Measurements from ENCODE around the gene PTPRT.

PTPRT gene

DNA sequence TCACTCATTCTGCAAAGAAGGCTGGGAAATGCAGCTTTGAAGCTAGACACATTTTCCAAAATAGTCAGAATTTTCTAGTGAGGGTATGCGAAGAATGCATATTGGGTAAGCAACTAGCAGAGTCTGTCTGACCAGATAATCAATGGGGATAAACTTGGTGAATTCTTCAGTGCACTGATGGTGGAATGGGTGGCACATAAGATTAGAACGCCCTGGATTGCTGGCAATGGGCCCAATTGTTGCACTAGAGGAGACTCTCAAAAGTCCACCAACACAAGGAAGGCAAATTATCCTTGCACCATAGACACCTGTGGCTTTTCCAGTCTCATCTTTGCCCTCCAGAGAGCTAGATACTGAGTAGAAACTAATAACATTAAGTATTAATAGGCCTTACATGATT lies 167.6 kb downstream of the PTPRT start:
- no peak for DNase-seq (ENCODE audit: low read depth)
- Histone ChIP-seq H3K27me3 (replicated peaks; ENCODE audit: control insufficient read depth, insufficient read depth, low read length) (peaks cover 5% of the 10 kb centered on the region), H3K9me3 (ENCODE audit: control insufficient read depth, low read length) (no peaks in the 10 kb centered on the region), H3K36me3 (ENCODE audit: control insufficient read depth, insufficient read depth, low read length, severe bottlenecking) (no peaks in the 10 kb centered on the region), H3K9ac (ENCODE audit: low read length) (no peak overlapping the region), H3K4me1 (ENCODE audit: control insufficient read depth, insufficient read depth, low read length) (no peaks in the 10 kb centered on the region), H3K4me3 (ENCODE audit: low read length) (no peak overlapping the region)

DNA sequence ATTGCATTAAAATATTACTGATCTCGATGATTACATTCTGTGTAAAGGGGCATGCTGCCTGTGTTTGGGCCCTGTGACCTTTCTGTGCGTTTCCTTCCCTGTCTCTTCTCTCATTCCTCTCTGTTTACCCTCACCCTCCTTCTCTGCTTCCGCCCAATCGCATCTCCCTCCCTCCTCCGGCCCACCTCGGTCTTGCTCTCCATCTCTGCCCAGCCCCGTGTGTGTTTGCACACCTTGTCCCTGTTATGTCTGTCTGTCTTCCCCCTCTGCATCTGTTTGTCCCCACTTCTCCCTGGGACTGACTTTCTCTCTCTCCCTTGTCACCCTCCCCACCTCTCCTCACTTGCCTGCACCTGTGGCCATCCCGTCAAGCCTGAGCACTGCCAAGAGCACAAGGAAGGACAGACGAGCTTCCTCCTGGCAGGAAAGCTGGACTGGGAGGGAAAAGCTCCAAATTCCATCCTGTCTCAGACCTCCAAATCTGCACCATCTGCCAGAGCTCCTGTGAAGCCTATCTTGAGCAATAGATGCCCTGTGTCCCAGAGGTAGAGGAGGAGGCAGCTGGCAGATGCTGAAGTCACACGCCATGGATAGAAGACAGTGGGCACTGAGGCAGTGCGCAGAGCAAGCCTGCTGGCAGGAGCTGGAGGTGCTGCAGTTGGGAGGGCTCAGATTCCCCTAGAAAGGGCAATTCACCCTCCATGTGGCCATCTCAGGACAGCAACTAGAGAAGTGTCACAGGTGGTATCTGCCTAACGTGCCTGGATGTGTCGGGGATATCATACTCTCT lies 172.3 kb downstream of the PTPRT start:
- no peak for DNase-seq (ENCODE audit: low read depth)
- Histone ChIP-seq H3K27me3 (replicated peaks; ENCODE audit: control insufficient read depth, insufficient read depth, low read length) (peaks cover 5% of the 10 kb centered on the region), H3K4me3 (ENCODE audit: low read length) (no peak overlapping the region), H3K9ac (ENCODE audit: low read length) (no peak overlapping the region), H3K9me3 (ENCODE audit: control insufficient read depth, low read length) (no peaks in the 10 kb centered on the region), H3K36me3 (ENCODE audit: control insufficient read depth, insufficient read depth, low read length, severe bottlenecking) (no peaks in the 10 kb centered on the region), H3K4me1 (ENCODE audit: control insufficient read depth, insufficient read depth, low read length) (no peaks in the 10 kb centered on the region)

DNA sequence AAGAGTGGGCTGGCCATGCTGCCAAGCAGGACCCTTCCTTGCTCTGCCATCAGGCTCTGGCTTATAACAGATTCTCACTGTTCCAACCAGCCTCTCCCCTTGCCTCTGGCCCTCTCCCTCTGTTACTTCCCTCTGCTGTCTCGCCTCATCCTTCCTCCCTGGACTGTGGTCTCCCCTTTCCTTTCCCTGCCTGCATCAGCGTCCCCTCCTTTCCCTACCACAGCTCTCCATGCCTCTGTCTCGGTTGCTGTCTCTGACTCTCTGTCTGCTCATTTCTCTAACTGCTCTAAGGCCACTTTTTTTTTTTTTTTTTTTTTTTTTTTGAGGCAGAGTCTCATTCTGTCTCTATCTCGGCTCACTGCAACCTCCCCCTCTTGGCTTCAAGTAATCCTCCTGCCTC lies 173.4 kb downstream of the PTPRT start:
- Histone ChIP-seq H3K27me3 (replicated peaks; ENCODE audit: control insufficient read depth, insufficient read depth, low read length) (peaks cover 5% of the 10 kb centered on the region), H3K36me3 (ENCODE audit: control insufficient read depth, insufficient read depth, low read length, severe bottlenecking) (no peaks in the 10 kb centered on the region), H3K9me3 (ENCODE audit: control insufficient read depth, low read length) (no peaks in the 10 kb centered on the region), H3K9ac (ENCODE audit: low read length) (no peak overlapping the region), H3K4me3 (ENCODE audit: low read length) (no peak overlapping the region), H3K4me1 (ENCODE audit: control insufficient read depth, insufficient read depth, low read length) (no peaks in the 10 kb centered on the region)
- DNase-seq (ENCODE audit: low read depth): no peak

DNA sequence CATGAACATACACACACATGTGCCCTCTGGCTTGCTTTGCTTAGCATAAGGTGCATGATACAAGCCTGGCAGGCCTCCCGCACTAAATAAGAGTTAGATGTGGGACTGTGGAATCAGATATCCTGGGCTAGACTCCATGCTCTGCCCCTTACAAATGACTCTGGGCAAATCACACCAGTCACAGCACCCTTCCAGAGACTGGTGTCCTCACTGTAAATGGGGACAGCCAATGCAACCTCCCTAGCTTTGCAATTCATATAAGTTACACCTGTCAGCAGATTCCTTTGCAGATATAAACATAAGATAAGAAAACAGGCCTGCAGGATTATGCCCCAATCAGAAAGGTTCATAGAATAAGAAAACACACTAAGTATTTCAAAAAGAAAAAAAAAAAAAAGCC lies 174.1 kb downstream of the PTPRT start:
- H3K4me3 ChIP-seq (ENCODE audit: low read length): no peak overlapping the region
- H3K9ac ChIP-seq (ENCODE audit: low read length): no peak overlapping the region
- peaks cover 5% of the 10 kb centered on the region for H3K27me3 ChIP-seq (replicated peaks; ENCODE audit: control insufficient read depth, insufficient read depth, low read length)
- H3K4me1 ChIP-seq (ENCODE audit: control insufficient read depth, insufficient read depth, low read length): no peaks in the 10 kb centered on the region
- DNase-seq (ENCODE audit: low read depth): no peak
- H3K36me3 ChIP-seq (ENCODE audit: control insufficient read depth, insufficient read depth, low read length, severe bottlenecking): no peaks in the 10 kb centered on the region
- H3K9me3 ChIP-seq (ENCODE audit: control insufficient read depth, low read length): no peaks in the 10 kb centered on the region

DNA sequence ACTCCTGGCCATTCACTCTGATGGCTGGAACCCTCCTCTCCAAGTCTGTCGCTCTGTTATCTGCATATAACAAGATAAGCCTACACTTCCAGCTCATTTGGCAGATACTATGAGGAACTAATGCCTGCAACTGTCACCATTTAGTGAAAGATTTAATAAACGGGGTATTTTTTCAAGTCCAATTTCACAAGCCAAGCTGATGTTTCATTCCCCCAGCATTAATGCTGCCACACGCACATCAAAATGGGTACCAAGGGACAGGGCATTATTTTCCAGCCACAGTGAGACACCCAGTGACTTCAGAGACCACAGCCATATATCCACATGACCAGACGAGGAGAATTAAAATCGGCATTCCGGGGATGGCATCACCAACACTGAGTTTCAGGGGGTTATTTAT lies 175.5 kb downstream of the PTPRT start:
- H3K4me3 ChIP-seq (ENCODE audit: low read length): no peak overlapping the region
- DNase-seq (ENCODE audit: low read depth): no peak
- peaks cover 5% of the 10 kb centered on the region for H3K27me3 ChIP-seq (replicated peaks; ENCODE audit: control insufficient read depth, insufficient read depth, low read length)
- H3K9me3 ChIP-seq (ENCODE audit: control insufficient read depth, low read length): no peaks in the 10 kb centered on the region
- no peaks in the 10 kb centered on the region for H3K36me3 ChIP-seq (ENCODE audit: control insufficient read depth, insufficient read depth, low read length, severe bottlenecking)
- H3K4me1 ChIP-seq (ENCODE audit: control insufficient read depth, insufficient read depth, low read length): no peaks in the 10 kb centered on the region
- H3K9ac ChIP-seq (ENCODE audit: low read length): no peak overlapping the region

DNA sequence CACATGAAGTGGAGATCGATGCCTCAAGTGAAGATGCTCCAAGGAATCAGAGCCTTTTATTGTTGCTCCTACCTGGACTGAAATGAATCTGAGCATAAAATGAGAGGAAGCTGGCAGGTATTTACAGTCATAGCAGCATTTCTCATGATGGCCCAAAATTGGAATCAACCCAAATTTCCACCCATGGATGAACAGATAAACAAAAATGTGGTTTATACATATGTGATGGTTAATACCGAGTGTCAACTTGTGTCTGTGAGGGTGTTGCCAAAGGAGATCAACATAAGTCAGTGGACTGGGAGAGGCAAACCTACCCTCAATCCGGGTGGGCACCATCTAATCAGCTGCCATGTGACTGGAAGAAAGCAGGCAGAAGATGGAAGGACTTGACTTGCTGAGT lies 178.2 kb downstream of the PTPRT start:
- H3K4me1 ChIP-seq (ENCODE audit: control insufficient read depth, insufficient read depth, low read length): no peaks in the 10 kb centered on the region
- no peaks in the 10 kb centered on the region for H3K27me3 ChIP-seq (replicated peaks; ENCODE audit: control insufficient read depth, insufficient read depth, low read length)
- H3K36me3 ChIP-seq (ENCODE audit: control insufficient read depth, insufficient read depth, low read length, severe bottlenecking): no peaks in the 10 kb centered on the region
- no peak overlapping the region for H3K4me3 ChIP-seq (ENCODE audit: low read length)
- DNase-seq (ENCODE audit: low read depth): no peak
- no peaks in the 10 kb centered on the region for H3K9me3 ChIP-seq (ENCODE audit: control insufficient read depth, low read length)
- no peak overlapping the region for H3K9ac ChIP-seq (ENCODE audit: low read length)

DNA sequence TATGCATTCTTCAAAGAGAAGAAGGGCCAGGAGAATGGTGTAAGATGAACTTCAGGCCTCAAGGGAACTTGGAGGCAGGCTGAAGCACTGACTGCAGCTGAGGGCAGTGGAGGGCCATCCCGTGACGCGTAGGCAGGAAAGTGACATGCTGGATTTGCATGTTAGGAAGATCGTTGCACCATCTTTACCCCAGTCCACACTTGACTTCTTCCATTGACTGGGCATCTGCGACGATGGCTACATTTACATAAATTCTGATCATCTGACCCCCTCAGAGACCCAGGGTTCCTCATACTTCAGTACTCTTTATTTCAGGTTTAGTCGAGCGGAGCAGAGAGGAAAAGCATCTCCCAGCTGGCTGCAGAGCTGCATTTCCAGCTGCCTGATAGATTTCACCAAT lies 180.2 kb downstream of the PTPRT start:
- Histone ChIP-seq H3K9ac (ENCODE audit: low read length) (no peak overlapping the region), H3K27me3 (replicated peaks; ENCODE audit: control insufficient read depth, insufficient read depth, low read length) (no peaks in the 10 kb centered on the region), H3K4me1 (ENCODE audit: control insufficient read depth, insufficient read depth, low read length) (no peaks in the 10 kb centered on the region), H3K4me3 (ENCODE audit: low read length) (no peak overlapping the region), H3K9me3 (ENCODE audit: control insufficient read depth, low read length) (no peaks in the 10 kb centered on the region), H3K36me3 (ENCODE audit: control insufficient read depth, insufficient read depth, low read length, severe bottlenecking) (no peaks in the 10 kb centered on the region)
- DNase-seq (ENCODE audit: low read depth): no peak

DNA sequence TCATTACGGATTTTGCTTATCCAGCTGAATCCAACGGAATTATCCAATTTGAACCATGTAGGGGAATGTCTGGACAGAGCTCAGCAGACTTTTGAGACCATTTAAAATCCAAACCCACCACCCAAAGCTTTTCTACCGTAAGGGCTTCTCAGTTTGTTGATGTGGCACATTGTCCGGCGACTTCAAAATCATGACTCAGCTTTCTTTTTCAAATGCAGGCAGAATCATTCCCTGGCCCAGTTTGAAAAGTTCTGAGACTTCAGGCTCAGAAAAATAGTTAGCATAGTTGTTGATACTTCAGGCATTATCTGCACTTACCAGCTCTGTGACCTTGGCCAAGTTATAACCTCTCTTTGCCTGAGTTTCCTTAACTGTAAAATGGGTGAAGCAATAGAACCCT lies 182.2 kb downstream of the PTPRT start:
- no peak overlapping the region for H3K4me3 ChIP-seq (ENCODE audit: low read length)
- DNase-seq (ENCODE audit: low read depth): no peak
- no peak overlapping the region for H3K9ac ChIP-seq (ENCODE audit: low read length)
- H3K36me3 ChIP-seq (ENCODE audit: control insufficient read depth, insufficient read depth, low read length, severe bottlenecking): no peaks in the 10 kb centered on the region
- no peaks in the 10 kb centered on the region for H3K27me3 ChIP-seq (replicated peaks; ENCODE audit: control insufficient read depth, insufficient read depth, low read length)
- H3K9me3 ChIP-seq (ENCODE audit: control insufficient read depth, low read length): no peaks in the 10 kb centered on the region
- no peaks in the 10 kb centered on the region for H3K4me1 ChIP-seq (ENCODE audit: control insufficient read depth, insufficient read depth, low read length)

DNA sequence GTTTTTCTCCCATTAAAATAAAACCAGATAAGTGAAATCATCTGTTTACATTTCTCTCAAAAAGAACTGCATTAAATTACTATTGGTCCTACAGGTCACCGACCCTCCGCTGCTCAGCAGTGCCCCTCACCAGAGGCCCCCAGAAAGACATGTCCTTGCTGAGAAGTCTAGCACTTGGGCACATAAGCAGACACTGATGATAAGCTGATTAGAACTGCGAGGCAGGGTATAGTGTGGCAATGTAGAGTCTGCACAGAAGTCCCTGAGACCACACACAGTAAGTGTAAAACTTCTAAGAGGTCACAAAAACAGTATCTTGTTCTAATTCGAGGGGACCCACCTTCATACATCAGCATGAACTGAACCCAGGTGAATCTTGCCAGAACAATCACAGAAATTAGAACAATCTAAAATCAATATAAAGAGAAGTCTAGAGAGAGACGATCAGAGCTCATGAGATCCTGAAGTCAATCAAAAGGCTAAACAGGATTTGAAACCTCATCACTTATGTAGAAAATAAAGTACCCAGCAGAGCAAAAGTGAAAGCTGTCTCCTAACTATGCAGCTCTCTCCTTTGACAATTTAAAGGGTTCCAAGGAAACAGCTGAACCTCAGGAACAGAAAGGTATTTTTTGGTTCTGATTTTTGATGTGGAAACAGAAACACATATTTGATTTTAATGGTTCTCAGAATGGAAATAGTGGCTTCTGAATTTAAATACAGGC lies 182.9 kb downstream of the PTPRT start:
- Histone ChIP-seq H3K9me3 (ENCODE audit: control insufficient read depth, low read length) (no peaks in the 10 kb centered on the region), H3K27me3 (replicated peaks; ENCODE audit: control insufficient read depth, insufficient read depth, low read length) (no peaks in the 10 kb centered on the region), H3K9ac (ENCODE audit: low read length) (no peak overlapping the region), H3K4me1 (ENCODE audit: control insufficient read depth, insufficient read depth, low read length) (no peaks in the 10 kb centered on the region), H3K36me3 (ENCODE audit: control insufficient read depth, insufficient read depth, low read length, severe bottlenecking) (no peaks in the 10 kb centered on the region), H3K4me3 (ENCODE audit: low read length) (no peak overlapping the region)
- no peak for DNase-seq (ENCODE audit: low read depth)

DNA sequence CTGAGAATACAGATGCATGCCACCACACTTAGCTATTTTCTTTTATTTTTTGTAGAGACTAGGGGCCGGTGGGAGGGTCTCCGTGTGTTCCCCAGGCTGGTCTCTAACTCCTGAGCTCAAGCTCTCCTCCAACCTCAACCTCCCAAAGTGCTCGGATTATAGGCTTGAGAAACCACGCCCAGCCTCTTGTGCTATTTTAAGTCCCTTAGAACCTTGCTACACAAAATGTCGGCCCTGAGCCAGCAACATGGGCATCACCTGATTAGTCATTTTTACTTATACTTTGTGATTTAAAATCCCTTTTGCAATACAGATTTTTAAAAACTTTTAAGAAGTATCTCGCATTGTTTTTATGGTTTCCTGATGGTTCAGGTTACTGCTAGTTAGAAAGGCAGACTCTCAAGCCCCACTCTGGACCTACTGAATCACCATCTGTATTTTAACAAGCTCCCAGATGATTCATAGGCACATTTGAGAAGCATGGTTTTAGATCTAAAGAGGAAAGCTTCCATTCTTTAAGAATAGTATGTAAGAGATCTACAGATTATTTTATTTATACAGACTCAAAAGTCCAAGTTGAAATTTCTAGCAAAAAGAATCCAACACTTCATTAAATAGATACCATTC lies 186.3 kb downstream of the PTPRT start:
- no peak for DNase-seq (ENCODE audit: low read depth)

DNA sequence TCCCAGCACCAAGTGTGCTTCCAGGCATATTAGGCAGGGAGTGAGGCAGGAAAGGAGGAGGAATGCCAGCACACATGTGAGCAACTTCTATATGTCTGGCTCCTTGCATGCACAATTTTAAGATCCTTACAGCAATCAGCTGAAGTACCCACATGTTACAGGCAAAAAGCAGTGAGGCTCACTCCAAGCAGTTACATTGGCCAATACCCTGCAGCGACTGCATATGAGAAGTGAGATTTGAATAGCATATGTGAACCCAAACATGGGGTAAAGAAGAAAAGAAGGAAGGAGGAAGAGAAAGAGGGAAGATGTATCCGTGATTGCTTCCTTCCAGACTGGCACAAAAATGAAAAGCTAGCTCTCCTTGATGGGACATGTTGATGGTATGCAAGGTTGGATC lies 193.6 kb downstream of the PTPRT start:
- Histone ChIP-seq H3K4me3 (ENCODE audit: low read length) (no peak overlapping the region), H3K9ac (ENCODE audit: low read length) (no peak overlapping the region), H3K4me1 (ENCODE audit: control insufficient read depth, insufficient read depth, low read length) (no peaks in the 10 kb centered on the region), H3K36me3 (ENCODE audit: control insufficient read depth, insufficient read depth, low read length, severe bottlenecking) (no peaks in the 10 kb centered on the region), H3K9me3 (ENCODE audit: control insufficient read depth, low read length) (peaks cover 4% of the 10 kb centered on the region), H3K27me3 (replicated peaks; ENCODE audit: control insufficient read depth, insufficient read depth, low read length) (no peaks in the 10 kb centered on the region)
- DNase-seq (ENCODE audit: low read depth): no peak

More for the DNA sequence above, 186.3 kb downstream of the PTPRT start:
- H3K9ac ChIP-seq (ENCODE audit: low read length): no peak overlapping the region
- no peak overlapping the region for H3K4me3 ChIP-seq (ENCODE audit: low read length)
- no peaks in the 10 kb centered on the region for H3K4me1 ChIP-seq (ENCODE audit: control insufficient read depth, insufficient read depth, low read length)
- no peaks in the 10 kb centered on the region for H3K9me3 ChIP-seq (ENCODE audit: control insufficient read depth, low read length)
- no peaks in the 10 kb centered on the region for H3K36me3 ChIP-seq (ENCODE audit: control insufficient read depth, insufficient read depth, low read length, severe bottlenecking)
- no peaks in the 10 kb centered on the region for H3K27me3 ChIP-seq (replicated peaks; ENCODE audit: control insufficient read depth, insufficient read depth, low read length)

All from adipocyte (in vitro differentiated cells).